ENCODE data around the gene CALR.

Gene CALR

GRCh38 chr19:12985049-12985776, 46.8 kb downstream of the CALR start:
- Histone ChIP-seq H3K4me3 (ENCODE audit: low read depth, low read length) (no peak overlapping the region), H3K27ac (ENCODE audit: extremely low read depth, low read depth, low read length) (no peak overlapping the region), H3K9me3 (ENCODE audit: control insufficient read depth, insufficient read depth, low read depth, low read length) (no peaks in the 10 kb centered on the region), H3K36me3 (ENCODE audit: control insufficient read depth in 2 of 2, insufficient read depth in 1 of 2, low read length in 2 of 2) (no peaks in the 10 kb centered on the region), H3K4me1 (ENCODE audit: control insufficient read depth, insufficient read depth, low read length) (no peaks in the 10 kb centered on the region)
- POLR2A ChIA-PET = interaction anchor here (0.5 to 1.2 kb wide), 2 partner anchors 95 to 171 kb away, joined by 3 read pairs; no protein-coding TSS in a partner anchor
- CTCF ChIA-PET = interaction anchor here (0.6 to 13.3 kb wide), 13 partner anchors 8 to 603 kb away, joined by 3 to 274 read pairs (median 5); no protein-coding TSS in a partner anchor
- TF ChIP-seq WT1 (tag by site-specific recombination; IDR thresholded peaks at IDR 0.05) = no peak
- TF ChIP-seq ZNF707 (tag by site-specific recombination; IDR thresholded peaks at IDR 0.05) = no peak
- no peak for TF ChIP-seq ZNF148 (tag by site-specific recombination; IDR thresholded peaks at IDR 0.05; ENCODE audit: borderline replicate concordance)
- no peak for TF ChIP-seq OSR2 (tag by site-specific recombination; IDR thresholded peaks at IDR 0.05)
- TF ChIP-seq ZNF777 (tag by site-specific recombination; IDR thresholded peaks at IDR 0.05; ENCODE audit: borderline replicate concordance) = no peak
- no peak for TF ChIP-seq KLF9 (tag by site-specific recombination; IDR thresholded peaks at IDR 0.05; ENCODE audit: low read depth)
- no peak for TF ChIP-seq ZNF658 (tag by site-specific recombination; IDR thresholded peaks at IDR 0.05)
- TF ChIP-seq IKZF3 (tag by site-specific recombination; IDR thresholded peaks at IDR 0.05) = no peak
- TF ChIP-seq ZNF174 (tag by site-specific recombination; IDR thresholded peaks at IDR 0.05) = no peak
- TF ChIP-seq ZNF394 (tag by site-specific recombination; IDR thresholded peaks at IDR 0.05; ENCODE audit: borderline replicate concordance) = no peak
- no peak for TF ChIP-seq ZNF18 (tag by site-specific recombination; IDR thresholded peaks at IDR 0.05)
- no peak for TF ChIP-seq ZNF221 (tag by site-specific recombination; IDR thresholded peaks at IDR 0.05; ENCODE audit: borderline replicate concordance)
- TF ChIP-seq ZSCAN23 (tag by site-specific recombination; IDR thresholded peaks at IDR 0.05) = no peak
- peak; percentile 49; the same call in 1 of the 2 replicates for TF ChIP-seq EGR2 (tag by site-specific recombination; IDR thresholded peaks at IDR 0.05; ENCODE audit: low read depth)
- no peak for TF ChIP-seq MYNN (tag by site-specific recombination; IDR thresholded peaks at IDR 0.05; ENCODE audit: borderline replicate concordance)
- 0 out of 2 replicates have a peak, but pooled peaks have one; percentile 9 for TF ChIP-seq KLF17 (tag by site-specific recombination; IDR thresholded peaks at IDR 0.05)
- TF ChIP-seq ZNF664 (tag by site-specific recombination; IDR thresholded peaks at IDR 0.05) = no peak
- no peak for TF ChIP-seq ZNF571 (tag by site-specific recombination; IDR thresholded peaks at IDR 0.05)
- no peak for TF ChIP-seq ZEB2 (tag by site-specific recombination; IDR thresholded peaks at IDR 0.05)
- no peak for TF ChIP-seq ZNF610 (tag by site-specific recombination; IDR thresholded peaks at IDR 0.05; ENCODE audit: borderline replicate concordance)
- no peak for TF ChIP-seq ZNF248 (tag by site-specific recombination; IDR thresholded peaks at IDR 0.05)
- TF ChIP-seq ZFHX2 (tag by site-specific recombination; conservative IDR thresholded peaks at IDR 0.05) = peak; percentile 67
- no peak for TF ChIP-seq ZNF596 (tag by site-specific recombination; IDR thresholded peaks at IDR 0.05)
- TF ChIP-seq BCL11A (tag by site-specific recombination; IDR thresholded peaks at IDR 0.05; ENCODE audit: low read depth) = no peak
- no peak for TF ChIP-seq ZBTB17 (tag by site-specific recombination; IDR thresholded peaks at IDR 0.05)
- no peak for TF ChIP-seq BCL11B (tag by site-specific recombination; IDR thresholded peaks at IDR 0.05; ENCODE audit: low read depth)
- TF ChIP-seq FEZF1 (tag by site-specific recombination; IDR thresholded peaks at IDR 0.05) = no peak
- TF ChIP-seq ZBTB11 (tag by site-specific recombination; conservative IDR thresholded peaks at IDR 0.05; ENCODE audit: low read depth) = no peak
- TF ChIP-seq ZNF114 (tag by site-specific recombination; IDR thresholded peaks at IDR 0.05) = no peak
- no peak for TF ChIP-seq ZNF549 (tag by site-specific recombination; IDR thresholded peaks at IDR 0.05)
